ENCODE results near the gene INF2. TPM values are rescaled to one million over a fixed set of nuclear protein-coding genes. Genes with fewer than 3 reads are reported as not detected.

INF2 gene
- total RNA-seq, 1 donor from 2014 or later, result 26.6 TPM

GRCh38 chr14:104678346-104678745 lies 11.1 kb upstream of the INF2 start:
- FAIRE-seq, result no peak
- DNase-seq (ENCODE audit: low read depth), result no peak
- no peaks in the 10 kb centered on the region for H3K36me3 ChIP-seq (ENCODE audit: control insufficient read depth, insufficient read depth, low read length)
- H3K4me3 ChIP-seq (ENCODE audit: low read depth, low read length), result peak overlapping the region; percentile 45
- no peak for TF ChIP-seq CTCF (IDR thresholded peaks at IDR 0.05; ENCODE audit: insufficient read depth, low read length, severe bottlenecking)
- no peaks in the 10 kb centered on the region for H3K27me3 ChIP-seq (ENCODE audit: control insufficient read depth, insufficient read depth, low read length)

- FAIRE-seq (no peak), DNase-seq (ENCODE audit: low read depth) (no peak)
- Histone ChIP-seq H3K4me3 (ENCODE audit: low read depth, low read length) (no peak overlapping the region), H3K27me3 (ENCODE audit: control insufficient read depth, insufficient read depth, low read length) (no peaks in the 10 kb centered on the region), H3K36me3 (ENCODE audit: control insufficient read depth, insufficient read depth, low read length) (no peaks in the 10 kb centered on the region)
- no peak for TF ChIP-seq CTCF (IDR thresholded peaks at IDR 0.05; ENCODE audit: insufficient read depth, low read length, severe bottlenecking)
Observed at GRCh38 chr14:104678901-104679705, 10.3 kb upstream of the INF2 start.

GRCh38 chr14:104680056-104680805 lies 9.2 kb upstream of the INF2 start:
- Histone ChIP-seq H3K4me3 (ENCODE audit: low read depth, low read length) (peak overlapping the region; percentile 5), H3K27me3 (ENCODE audit: control insufficient read depth, insufficient read depth, low read length) (no peaks in the 10 kb centered on the region), H3K36me3 (ENCODE audit: control insufficient read depth, insufficient read depth, low read length) (no peaks in the 10 kb centered on the region)
- TF ChIP-seq CTCF (IDR thresholded peaks at IDR 0.05; ENCODE audit: insufficient read depth, low read length, severe bottlenecking), result no peak
- DNase-seq (ENCODE audit: low read depth) (peak; percentile 83), FAIRE-seq (no peak)

- TF ChIP-seq CTCF (IDR thresholded peaks at IDR 0.05; ENCODE audit: insufficient read depth, low read length, severe bottlenecking), result peak; percentile 42
- peak; percentile 83 for DNase-seq (ENCODE audit: low read depth)
- Histone ChIP-seq H3K36me3 (ENCODE audit: control insufficient read depth, insufficient read depth, low read length) (no peaks in the 10 kb centered on the region), H3K4me3 (ENCODE audit: low read depth, low read length) (peak overlapping the region; percentile 5), H3K27me3 (ENCODE audit: control insufficient read depth, insufficient read depth, low read length) (no peaks in the 10 kb centered on the region)
- FAIRE-seq, result peak; percentile 28
Observed at GRCh38 chr14:104680806-104681688, 8.4 kb upstream of the INF2 start.

- FAIRE-seq (no peak), DNase-seq (ENCODE audit: low read depth) (peak; percentile 70)
- H3K27me3 ChIP-seq (ENCODE audit: control insufficient read depth, insufficient read depth, low read length), result no peaks in the 10 kb centered on the region
- no peak overlapping the region for H3K4me3 ChIP-seq (ENCODE audit: low read depth, low read length)
- TF ChIP-seq CTCF (IDR thresholded peaks at IDR 0.05; ENCODE audit: insufficient read depth, low read length, severe bottlenecking), result no peak
- no peaks in the 10 kb centered on the region for H3K36me3 ChIP-seq (ENCODE audit: control insufficient read depth, insufficient read depth, low read length)
Observed at GRCh38 chr14:104681689-104682074, 7.7 kb upstream of the INF2 start.
